ENCODE results near the gene ANKRD24.
A peak's percentile ranks its signal among the peaks of the same experiment; 100 is the strongest.
"Not testable (repeated sequence)": the region's sequence is repeated elsewhere in the genome, so short reads cannot be mapped to it uniquely, and the experiment has no call there.

ANKRD24 gene

DNA sequence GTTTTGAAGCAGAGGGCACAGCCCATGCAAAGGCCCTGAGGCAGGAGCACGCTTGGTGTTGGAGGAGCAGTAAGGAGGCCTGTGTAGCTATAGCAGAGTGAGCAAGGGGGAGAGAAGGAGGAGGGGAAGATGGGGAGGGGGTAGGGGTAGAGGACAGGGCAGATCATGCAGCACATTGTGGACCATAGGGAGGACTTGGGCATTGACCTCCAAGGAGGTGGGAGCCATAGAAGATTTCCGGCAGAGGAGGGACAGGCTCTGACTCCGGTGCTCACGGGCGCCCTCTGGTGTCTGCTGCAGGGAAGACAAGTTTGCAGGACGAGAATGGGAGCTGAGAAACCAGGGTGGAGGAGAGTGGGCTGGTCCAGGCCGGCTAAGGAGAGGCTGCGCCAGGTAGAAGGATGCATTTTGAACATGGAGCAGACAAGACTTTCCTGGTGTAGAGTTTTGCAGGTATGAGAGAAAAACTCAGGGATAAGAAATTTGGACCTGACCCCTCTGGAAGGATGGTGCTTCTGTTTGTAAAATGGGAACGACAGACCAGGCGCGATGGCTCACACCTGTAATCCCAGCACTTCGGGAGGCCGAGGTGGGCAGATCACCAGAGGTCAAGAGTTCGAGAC, 42.8 kb upstream of the ANKRD24 start:
- Histone ChIP-seq H3K4me2 (ENCODE audit: low read length) (no peak overlapping the region), H3K9me3 (ENCODE audit: control insufficient read depth, low read length) (no peaks in the 10 kb centered on the region), H3K4me3 (ENCODE audit: low read depth, low read length) (no peak overlapping the region), H3K27me3 (ENCODE audit: control insufficient read depth, insufficient read depth, low read length) (no peaks in the 10 kb centered on the region), H2AFZ (no peak overlapping the region), H3K79me2 (no peaks in the 10 kb centered on the region), H3K4me1 (no peaks in the 10 kb centered on the region), H3K36me3 (ENCODE audit: control insufficient read depth, insufficient read depth, low read length) (no peaks in the 10 kb centered on the region), H3K27ac (no peak overlapping the region), H3K9ac (no peak overlapping the region)
- TF ChIP-seq, protein P1, sequence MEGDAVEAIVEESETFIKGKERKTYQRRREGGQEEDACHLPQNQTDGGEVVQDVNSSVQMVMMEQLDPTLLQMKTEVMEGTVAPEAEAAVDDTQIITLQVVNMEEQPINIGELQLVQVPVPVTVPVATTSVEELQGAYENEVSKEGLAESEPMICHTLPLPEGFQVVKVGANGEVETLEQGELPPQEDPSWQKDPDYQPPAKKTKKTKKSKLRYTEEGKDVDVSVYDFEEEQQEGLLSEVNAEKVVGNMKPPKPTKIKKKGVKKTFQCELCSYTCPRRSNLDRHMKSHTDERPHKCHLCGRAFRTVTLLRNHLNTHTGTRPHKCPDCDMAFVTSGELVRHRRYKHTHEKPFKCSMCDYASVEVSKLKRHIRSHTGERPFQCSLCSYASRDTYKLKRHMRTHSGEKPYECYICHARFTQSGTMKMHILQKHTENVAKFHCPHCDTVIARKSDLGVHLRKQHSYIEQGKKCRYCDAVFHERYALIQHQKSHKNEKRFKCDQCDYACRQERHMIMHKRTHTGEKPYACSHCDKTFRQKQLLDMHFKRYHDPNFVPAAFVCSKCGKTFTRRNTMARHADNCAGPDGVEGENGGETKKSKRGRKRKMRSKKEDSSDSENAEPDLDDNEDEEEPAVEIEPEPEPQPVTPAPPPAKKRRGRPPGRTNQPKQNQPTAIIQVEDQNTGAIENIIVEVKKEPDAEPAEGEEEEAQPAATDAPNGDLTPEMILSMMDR (IDR thresholded peaks at IDR 0.05): peak; percentile 61

DNA sequence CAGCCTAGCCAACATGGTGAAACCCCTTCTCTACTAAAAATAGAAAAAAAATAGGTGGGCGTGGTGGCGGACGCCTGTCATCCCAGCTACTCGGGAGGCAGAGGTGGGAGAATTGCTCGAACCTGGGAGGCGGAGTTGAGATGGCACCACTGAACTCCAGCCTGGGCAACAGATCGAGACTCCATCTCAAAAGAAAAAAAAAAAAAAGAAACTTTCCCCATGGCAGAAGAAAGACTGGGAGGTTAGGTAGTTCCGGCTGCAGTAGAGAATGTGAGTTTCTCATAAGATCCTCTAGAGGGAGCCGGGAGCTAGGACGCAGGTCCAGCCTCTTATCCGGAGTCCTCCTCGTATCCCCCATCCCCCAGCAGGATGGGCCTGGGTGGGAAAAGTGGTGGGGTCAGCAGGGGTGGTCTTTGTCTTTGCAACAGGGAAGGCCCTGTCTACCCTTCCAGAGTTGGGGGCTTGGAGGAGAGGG, 42.2 kb upstream of the ANKRD24 start:
- Histone ChIP-seq H3K9ac (no peak overlapping the region), H3K27me3 (ENCODE audit: control insufficient read depth, insufficient read depth, low read length) (no peaks in the 10 kb centered on the region), H3K27ac (no peak overlapping the region), H3K36me3 (ENCODE audit: control insufficient read depth, insufficient read depth, low read length) (no peaks in the 10 kb centered on the region), H3K4me3 (ENCODE audit: low read depth, low read length) (no peak overlapping the region), H3K4me1 (no peaks in the 10 kb centered on the region), H3K4me2 (ENCODE audit: low read length) (no peak overlapping the region), H3K9me3 (ENCODE audit: control insufficient read depth, low read length) (no peaks in the 10 kb centered on the region), H3K79me2 (no peaks in the 10 kb centered on the region), H2AFZ (no peak overlapping the region)
- TF ChIP-seq, protein P1 (IDR thresholded peaks at IDR 0.05): peak; percentile 45

DNA sequence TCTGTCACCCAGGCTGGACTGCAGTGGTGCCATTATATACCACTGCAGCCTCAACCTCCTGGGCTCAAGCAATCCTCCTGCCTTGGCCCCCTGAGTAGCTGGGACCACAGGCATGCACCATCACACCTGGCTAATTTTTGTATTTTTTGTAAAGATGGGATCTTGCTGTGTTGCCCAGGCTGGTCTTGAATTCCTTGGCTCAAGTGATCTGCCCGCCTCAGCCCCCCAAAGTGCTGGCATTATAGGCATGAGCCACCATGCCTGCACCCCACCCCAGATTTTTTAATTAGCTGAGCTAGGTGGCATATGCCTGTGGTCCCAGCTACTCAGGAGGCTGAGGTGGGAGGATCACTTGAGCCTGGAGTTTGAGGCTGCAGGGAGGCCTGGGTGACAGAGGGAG, 39.6 kb upstream of the ANKRD24 start:
- H3K4me3 ChIP-seq (ENCODE audit: low read depth, low read length); H3K9ac ChIP-seq; H3K4me1 ChIP-seq; H3K36me3 ChIP-seq (ENCODE audit: control insufficient read depth, insufficient read depth, low read length); H3K27me3 ChIP-seq (ENCODE audit: control insufficient read depth, insufficient read depth, low read length); H2AFZ ChIP-seq; H3K9me3 ChIP-seq (ENCODE audit: control insufficient read depth, low read length); H3K27ac ChIP-seq; H3K4me2 ChIP-seq (ENCODE audit: low read length); H3K79me2 ChIP-seq: not testable (repeated sequence)

DNA sequence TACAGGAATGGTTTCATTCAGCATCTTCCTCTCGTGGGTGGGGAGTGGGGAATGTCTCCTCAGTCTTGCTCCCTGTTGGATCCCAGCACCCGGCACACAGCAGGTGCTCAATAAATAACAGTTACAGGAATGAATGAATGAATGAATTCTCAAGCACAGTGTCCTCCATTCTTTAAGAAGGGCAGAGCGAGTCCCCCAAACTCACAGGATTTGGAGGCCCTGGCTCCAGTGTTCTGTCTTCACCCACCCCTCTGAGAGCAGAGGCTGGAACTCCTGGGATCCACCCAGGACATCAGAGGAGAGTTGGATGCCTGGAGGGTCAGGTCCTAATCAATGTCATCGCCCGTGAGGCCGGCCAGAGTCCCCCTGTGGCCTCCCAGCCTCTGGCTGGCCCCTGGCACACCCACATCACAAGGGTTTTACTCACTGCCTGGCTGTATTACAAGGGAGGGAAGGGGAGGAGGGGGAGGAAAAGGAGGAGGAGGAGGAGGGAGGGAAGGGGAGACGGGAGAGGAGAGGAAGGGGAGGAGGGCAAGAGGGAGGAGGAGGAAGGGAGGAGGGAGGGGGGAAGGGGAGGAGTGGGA, 37.7 kb upstream of the ANKRD24 start:
- no peak overlapping the region for H2AFZ ChIP-seq
- no peaks in the 10 kb centered on the region for H3K9me3 ChIP-seq (ENCODE audit: control insufficient read depth, low read length)
- no peaks in the 10 kb centered on the region for H3K27me3 ChIP-seq (ENCODE audit: control insufficient read depth, insufficient read depth, low read length)
- no peaks in the 10 kb centered on the region for H3K4me1 ChIP-seq
- H3K27ac ChIP-seq: no peak overlapping the region
- TF ChIP-seq, protein P1 (IDR thresholded peaks at IDR 0.05): no peak
- H3K36me3 ChIP-seq (ENCODE audit: control insufficient read depth, insufficient read depth, low read length): no peaks in the 10 kb centered on the region
- H3K9ac ChIP-seq: no peak overlapping the region
- H3K4me2 ChIP-seq (ENCODE audit: low read length): no peak overlapping the region
- no peak overlapping the region for H3K4me3 ChIP-seq (ENCODE audit: low read depth, low read length)
- H3K79me2 ChIP-seq: no peaks in the 10 kb centered on the region

DNA sequence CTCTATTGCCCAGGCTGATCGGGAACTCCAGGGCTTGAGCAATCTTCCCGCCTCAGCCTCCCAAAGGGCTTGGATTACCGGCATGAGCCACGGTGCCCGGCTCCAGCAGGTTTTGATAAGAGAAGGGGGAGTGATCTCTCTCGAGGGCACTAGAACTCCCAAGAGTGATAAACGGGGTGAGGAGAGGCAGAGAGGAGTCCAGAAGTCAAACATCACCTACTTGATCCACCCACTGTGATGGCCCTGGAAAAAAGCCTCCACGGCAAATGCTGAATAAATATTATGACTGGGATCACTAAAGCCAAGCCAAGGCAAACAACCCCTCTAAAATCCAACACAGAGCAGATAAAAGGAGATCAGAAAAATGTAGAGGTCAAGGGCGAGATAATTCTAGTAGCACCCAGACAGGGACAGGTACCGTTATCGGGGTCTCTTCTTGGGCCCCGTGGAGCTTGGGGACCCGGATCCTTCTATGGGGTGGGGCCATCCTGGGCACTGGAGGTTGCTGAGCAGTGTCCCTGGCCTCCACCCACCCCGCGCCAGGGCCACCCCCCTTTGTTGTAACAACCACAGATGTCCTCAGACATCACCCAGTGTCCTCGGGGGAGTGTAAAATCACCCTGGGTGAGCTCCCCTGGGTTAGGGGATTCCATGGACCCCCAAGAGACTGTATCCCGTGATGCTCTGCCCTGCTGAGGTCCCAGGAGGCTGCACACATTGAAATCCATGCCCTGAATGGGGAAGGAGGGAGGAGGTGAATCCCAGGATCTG, 32.8 kb upstream of the ANKRD24 start:
- no peak overlapping the region for H2AFZ ChIP-seq
- no peak overlapping the region for H3K4me3 ChIP-seq (ENCODE audit: low read depth, low read length)
- no peaks in the 10 kb centered on the region for H3K4me1 ChIP-seq
- TF ChIP-seq, protein P1 (IDR thresholded peaks at IDR 0.05): no peak
- H3K27ac ChIP-seq: no peak overlapping the region
- no peaks in the 10 kb centered on the region for H3K36me3 ChIP-seq (ENCODE audit: control insufficient read depth, insufficient read depth, low read length)
- H3K9me3 ChIP-seq (ENCODE audit: control insufficient read depth, low read length): no peaks in the 10 kb centered on the region
- no peak overlapping the region for H3K9ac ChIP-seq
- H3K27me3 ChIP-seq (ENCODE audit: control insufficient read depth, insufficient read depth, low read length): no peaks in the 10 kb centered on the region
- no peak overlapping the region for H3K4me2 ChIP-seq (ENCODE audit: low read length)
- no peaks in the 10 kb centered on the region for H3K79me2 ChIP-seq
